ENCODE data around the gene P3H2. TPM values are rescaled to one million over a fixed set of nuclear protein-coding genes. Genes with fewer than 3 reads are reported as not detected.

Gene P3H2
- total RNA-seq, 1 donor from 2014 or later: not detected

- no peak for TF ChIP-seq CTCF (IDR thresholded peaks at IDR 0.05)
- H3K27me3 Mint-ChIP-seq: peaks cover 2% of the 10 kb centered on the region
- no peak for DNase-seq
- ATAC-seq (ENCODE audit: low read depth): no peak
- H3K4me1 Mint-ChIP-seq: no peaks in the 10 kb centered on the region
- POLR2A ChIA-PET: no interaction called here
- CTCF ChIA-PET: no interaction called here
- no peaks in the 10 kb centered on the region for H3K9me3 Mint-ChIP-seq
- H3K36me3 Mint-ChIP-seq (ENCODE audit: low read depth): no peaks in the 10 kb centered on the region
- no peak overlapping the region for H3K27ac Mint-ChIP-seq
- intact Hi-C loops (cut with micrococcal nuclease): no loop called here
- no peak overlapping the region for H3K4me3 Mint-ChIP-seq
Measured at GRCh38 chr3:190034446-190034845, 86.3 kb downstream of the P3H2 start.

GRCh38 chr3:190032923-190033322, 87.8 kb downstream of the P3H2 start:
- Mint-ChIP-seq H3K4me1 (no peaks in the 10 kb centered on the region), H3K9me3 (no peaks in the 10 kb centered on the region), H3K4me3 (no peak overlapping the region), H3K36me3 (ENCODE audit: low read depth) (no peaks in the 10 kb centered on the region), H3K27me3 (no peaks in the 10 kb centered on the region), H3K27ac (no peak overlapping the region)
- intact Hi-C loops (cut with micrococcal nuclease): no loop called here
- ATAC-seq (ENCODE audit: low read depth): no peak
- POLR2A ChIA-PET: no interaction called here
- no peak for TF ChIP-seq CTCF (IDR thresholded peaks at IDR 0.05)
- CTCF ChIA-PET: no interaction called here
- no peak for DNase-seq

GRCh38 chr3:190031887-190032752, 88.6 kb downstream of the P3H2 start:
- no peaks in the 10 kb centered on the region for H3K9me3 Mint-ChIP-seq
- intact Hi-C loops (cut with micrococcal nuclease): no loop called here
- H3K36me3 Mint-ChIP-seq (ENCODE audit: low read depth): no peaks in the 10 kb centered on the region
- ChIA-PET CTCF (no interaction called here), POLR2A (interaction anchor here (0.6 kb wide), 1 partner anchor 24 kb away, joined by 3 read pairs; no protein-coding TSS in a partner anchor)
- no peak overlapping the region for H3K4me3 Mint-ChIP-seq
- ATAC-seq (ENCODE audit: low read depth) (no peak), DNase-seq (no peak)
- H3K27ac Mint-ChIP-seq: no peak overlapping the region
- no peaks in the 10 kb centered on the region for H3K27me3 Mint-ChIP-seq
- no peaks in the 10 kb centered on the region for H3K4me1 Mint-ChIP-seq
- no peak for TF ChIP-seq CTCF (IDR thresholded peaks at IDR 0.05)

- peaks cover 3% of the 10 kb centered on the region for H3K9me3 Mint-ChIP-seq
- POLR2A ChIA-PET: no interaction called here
Measured at GRCh38 chr3:190027116-190027515, 93.6 kb downstream of the P3H2 start.

GRCh38 chr3:190026154-190026553, 94.5 kb downstream of the P3H2 start:
- DNase-seq: no peak
- Mint-ChIP-seq H3K4me3 (no peak overlapping the region), H3K36me3 (ENCODE audit: low read depth) (no peaks in the 10 kb centered on the region), H3K27me3 (peaks cover 3% of the 10 kb centered on the region), H3K9me3 (peaks cover 3% of the 10 kb centered on the region), H3K27ac (no peak overlapping the region), H3K4me1 (no peaks in the 10 kb centered on the region)
- no peak for ATAC-seq (ENCODE audit: low read depth)
- ChIA-PET CTCF (no interaction called here), POLR2A (no interaction called here)
- no peak for TF ChIP-seq CTCF (IDR thresholded peaks at IDR 0.05)
- intact Hi-C loops (cut with micrococcal nuclease): no loop called here

More at GRCh38 chr3:190027116-190027515, 93.6 kb downstream of the P3H2 start:
- no peak for TF ChIP-seq CTCF (IDR thresholded peaks at IDR 0.05)
- no peaks in the 10 kb centered on the region for H3K4me1 Mint-ChIP-seq
- ATAC-seq (ENCODE audit: low read depth) (no peak), DNase-seq (no peak)
- intact Hi-C loops (cut with micrococcal nuclease): no loop called here
- H3K36me3 Mint-ChIP-seq (ENCODE audit: low read depth): no peaks in the 10 kb centered on the region
- peaks cover 3% of the 10 kb centered on the region for H3K27me3 Mint-ChIP-seq
- CTCF ChIA-PET: no interaction called here
- no peak overlapping the region for H3K4me3 Mint-ChIP-seq
- no peak overlapping the region for H3K27ac Mint-ChIP-seq
